Mucosa of rectum (tissue), 2 donors: ENCODE measurements around the gene FBXL17.
"Not testable (repeated sequence)": the region's sequence is repeated elsewhere in the genome, so short reads cannot be mapped to it uniquely, and the experiment has no call there.

Source experiments
- H3K27ac ChIP-seq, 2 donors: one replicate each; pipeline ENCODE4 v1.7.0; 2013; ENCODE audit warnings: inconsistent platforms in 2 of 2, low read depth in 2 of 2, low read length in 2 of 2
- H3K27me3 ChIP-seq, 2 donors: one replicate each; pipeline ENCODE4 v1.7.0; 2013; ENCODE audit warnings: low read length in 2 of 2; ENCODE audit not compliant: control insufficient read depth in 2 of 2, insufficient read depth in 2 of 2
- H3K36me3 ChIP-seq, 2 donors: one replicate each; pipeline ENCODE4 v1.7.0; 2013; ENCODE audit warnings: low read length in 2 of 2; ENCODE audit not compliant: control insufficient read depth in 2 of 2, insufficient read depth in 2 of 2
- H3K4me1 ChIP-seq, 2 donors: one replicate each; pipeline ENCODE4 v1.7.0; 2013; ENCODE audit warnings: low read length in 2 of 2, mild to moderate bottlenecking in 1 of 2; ENCODE audit not compliant: control insufficient read depth in 2 of 2, insufficient read depth in 2 of 2
- H3K4me3 ChIP-seq, 2 donors: one replicate each; pipeline ENCODE4 v1.7.0; 2013; ENCODE audit warnings: low read length in 2 of 2
- H3K9ac ChIP-seq, 2 donors: one replicate each; pipeline ENCODE4 v1.7.0; 2013; ENCODE audit warnings: low read length in 2 of 2, low read depth in 1 of 2, mild to moderate bottlenecking in 1 of 2
- H3K9me3 ChIP-seq, 2 donors: one replicate each; pipeline ENCODE4 v1.7.0; 2013; ENCODE audit warnings: low read length in 2 of 2; ENCODE audit not compliant: control insufficient read depth in 2 of 2
- donor health status: healthy.
- donor health status: Normal muscosa, but diverticular disease.

Gene FBXL17

DNA sequence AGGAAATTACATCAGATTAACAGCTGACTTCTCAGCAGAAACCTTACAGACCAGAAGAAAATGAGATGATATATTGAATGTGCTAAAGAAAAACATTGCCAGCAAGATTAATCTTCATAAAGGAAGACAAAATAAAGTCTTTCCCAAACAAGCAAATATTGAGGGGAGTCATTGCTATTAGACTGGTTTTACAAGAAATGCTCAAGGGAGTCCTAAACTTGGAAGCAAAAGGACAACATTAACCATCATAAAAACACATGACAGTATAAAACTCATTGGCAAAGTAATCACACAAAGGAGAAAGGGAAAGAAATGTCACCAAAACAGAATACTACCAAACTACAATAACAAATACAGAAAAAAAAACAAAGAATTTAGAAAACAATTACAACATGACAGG is 101.7 kb downstream of the FBXL17 start:
- H3K9me3 ChIP-seq, result no peaks in the 10 kb centered on the region

DNA sequence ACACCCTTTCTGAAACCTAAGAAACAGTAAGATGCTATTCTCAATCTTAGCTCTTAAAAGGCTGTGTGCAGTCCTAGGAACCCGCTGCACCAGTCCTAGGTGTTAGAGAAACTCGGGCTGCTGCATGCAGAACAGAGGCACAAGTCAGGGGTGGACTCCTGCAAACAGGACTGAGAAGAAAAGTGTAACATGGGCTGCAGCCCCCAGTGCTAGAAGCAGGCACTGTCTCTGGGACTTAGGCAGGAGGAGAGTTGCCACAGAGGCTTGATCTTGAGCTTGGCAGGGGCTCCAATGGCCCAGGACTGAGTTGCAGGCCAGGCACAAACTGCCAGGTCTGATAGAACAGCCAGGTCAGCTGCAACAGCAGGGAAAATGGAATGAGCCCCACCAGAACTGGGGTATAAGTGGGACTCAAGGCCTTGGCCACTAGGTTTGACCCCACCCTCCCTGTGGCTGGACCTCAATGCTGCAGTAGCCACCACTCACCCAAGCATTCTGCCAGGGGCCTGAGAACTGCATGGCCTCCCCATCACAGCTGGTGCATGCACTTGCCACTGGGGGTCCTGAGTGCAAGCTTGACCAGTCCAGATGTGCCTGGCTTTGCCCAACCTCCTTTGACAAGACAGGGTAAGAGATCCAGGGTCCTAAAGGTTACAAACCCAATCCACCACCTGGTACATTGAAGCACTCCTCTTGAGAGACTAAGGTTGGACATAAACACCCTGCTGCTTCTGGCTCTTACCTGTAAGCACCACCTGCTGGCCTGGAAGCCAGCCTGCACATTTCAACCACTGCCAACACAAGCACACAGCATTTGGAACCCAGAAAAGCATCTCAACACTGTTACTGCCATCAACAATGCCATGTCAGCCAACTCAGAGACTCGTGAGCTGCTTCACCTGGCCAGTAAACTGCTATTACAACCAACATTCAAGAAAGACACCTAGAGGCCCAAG is 103.3 kb downstream of the FBXL17 start:
- Histone ChIP-seq H3K9me3 (no peaks in the 10 kb centered on the region), H3K27ac (no peak overlapping the region), H3K4me1 (peaks cover 0 to 3% of the 10 kb centered on the region in 2 donors), H3K36me3 (no peaks in the 10 kb centered on the region), H3K27me3 (no peaks in the 10 kb centered on the region), H3K4me3 (no peak overlapping the region), H3K9ac (no peak overlapping the region)

More for the DNA sequence above, 101.7 kb downstream of the FBXL17 start:
- no peak overlapping the region for H3K27ac ChIP-seq
- H3K36me3 ChIP-seq, result no peaks in the 10 kb centered on the region
- H3K4me3 ChIP-seq, result no peak overlapping the region
- no peaks in the 10 kb centered on the region for H3K27me3 ChIP-seq
- H3K4me1 ChIP-seq, result peaks cover 0 to 3% of the 10 kb centered on the region in 2 donors
- H3K9ac ChIP-seq, result no peak overlapping the region

DNA sequence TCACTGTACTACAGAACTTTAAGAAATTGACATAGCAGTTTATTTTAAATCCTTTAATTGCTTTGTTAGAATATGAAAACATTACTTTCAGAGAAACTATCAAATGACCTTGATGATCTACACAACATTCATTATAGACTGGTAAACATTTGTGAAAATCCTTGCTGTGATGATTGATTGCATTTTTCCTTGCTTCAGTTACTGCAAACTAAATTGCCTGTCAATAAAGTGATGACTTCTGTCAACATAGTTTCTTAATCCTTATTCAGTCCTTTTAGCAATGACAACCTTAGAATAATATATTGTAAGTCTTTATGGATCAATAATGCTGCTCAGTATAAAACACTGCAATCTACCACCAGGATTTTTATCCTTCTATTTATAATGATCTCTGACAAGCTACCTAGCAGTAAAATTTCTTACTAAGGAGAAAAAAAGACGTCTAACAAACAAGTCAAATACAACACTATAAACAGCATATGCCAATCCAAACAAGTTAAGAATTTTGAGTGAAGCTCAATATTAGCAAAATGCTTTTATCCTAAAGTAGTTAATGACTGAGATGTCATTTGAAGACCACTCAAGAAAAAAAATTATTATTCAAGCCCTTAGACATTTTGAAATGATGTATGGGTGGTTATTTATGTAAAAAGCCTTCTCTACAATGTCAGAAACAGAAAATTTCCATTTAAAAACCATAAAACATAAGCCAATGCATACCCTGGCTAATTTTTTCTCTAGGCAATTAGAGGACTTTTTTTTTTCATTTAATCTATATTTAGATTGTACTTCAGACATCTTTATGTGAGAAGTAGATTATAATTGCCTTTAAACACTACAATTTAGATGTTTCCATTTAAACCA is 105.5 kb downstream of the FBXL17 start:
- H3K9ac ChIP-seq, result no peak overlapping the region
- no peaks in the 10 kb centered on the region for H3K36me3 ChIP-seq
- H3K27ac ChIP-seq, result no peak overlapping the region
- no peaks in the 10 kb centered on the region for H3K9me3 ChIP-seq
- peaks cover 0 to 3% of the 10 kb centered on the region in 2 donors for H3K4me1 ChIP-seq
- no peaks in the 10 kb centered on the region for H3K27me3 ChIP-seq
- H3K4me3 ChIP-seq, result no peak overlapping the region

DNA sequence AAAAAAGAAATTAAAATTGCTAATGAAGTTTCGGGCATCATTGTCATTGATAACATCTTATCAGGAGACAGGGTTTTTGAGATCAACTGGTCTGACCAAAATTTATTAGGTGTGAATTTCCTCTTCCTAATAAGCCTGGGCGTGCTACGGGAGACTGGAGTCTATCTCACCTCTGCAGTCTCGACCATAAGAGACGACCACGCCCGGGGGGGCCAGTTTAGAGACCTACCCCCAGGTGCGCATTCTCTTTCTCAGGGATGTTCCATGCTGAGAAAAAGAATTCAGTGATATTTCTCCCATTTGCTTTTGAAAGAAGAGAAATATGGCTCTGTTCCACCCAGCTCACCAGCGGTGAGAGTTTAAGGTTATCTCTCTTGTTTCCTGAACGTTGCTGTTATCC is 107.8 kb downstream of the FBXL17 start:
- H3K36me3 ChIP-seq, H3K9ac ChIP-seq, H3K27ac ChIP-seq, H3K4me3 ChIP-seq, H3K4me1 ChIP-seq, H3K9me3 ChIP-seq, H3K27me3 ChIP-seq: not testable (repeated sequence)

DNA sequence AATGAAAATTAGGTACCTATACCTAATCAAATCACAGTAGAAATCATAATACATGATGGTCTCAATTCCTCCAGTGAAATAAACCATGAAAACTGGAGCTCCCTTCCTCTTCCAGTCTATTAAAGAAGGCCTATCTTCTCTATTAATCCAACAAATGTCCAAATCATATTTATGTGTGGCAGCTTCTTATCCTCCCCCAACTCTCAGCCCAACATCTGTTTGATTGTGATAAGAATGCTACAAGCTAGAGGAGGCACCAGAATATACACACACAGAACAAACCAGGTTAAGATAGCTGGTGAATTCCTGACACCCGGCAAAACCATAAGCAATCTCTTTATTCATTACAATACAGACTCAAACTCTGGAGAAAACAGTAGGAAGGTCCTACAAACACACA is 110.8 kb downstream of the FBXL17 start:
- Histone ChIP-seq H3K36me3 (no peaks in the 10 kb centered on the region), H3K4me3 (no peak overlapping the region)

DNA sequence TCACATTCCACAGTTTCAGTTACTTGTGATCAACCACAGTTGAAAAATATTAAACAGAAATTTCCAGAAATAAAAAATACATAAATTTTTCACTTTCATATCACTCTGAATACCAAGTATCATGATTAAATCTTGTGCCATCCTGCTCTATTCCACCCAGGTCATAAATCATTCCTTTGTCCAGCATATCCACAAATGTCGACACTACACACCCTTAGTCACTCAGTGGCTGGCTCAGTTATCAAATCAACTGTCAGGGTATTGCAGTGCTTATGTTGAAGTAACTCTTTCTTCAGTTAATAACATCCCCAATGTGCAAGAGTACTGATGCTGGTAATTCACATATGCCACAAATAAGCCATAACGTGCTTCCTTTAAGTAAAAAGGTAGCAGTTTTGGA is 115.7 kb downstream of the FBXL17 start:
- no peak overlapping the region for H3K9ac ChIP-seq
- H3K9me3 ChIP-seq, result no peaks in the 10 kb centered on the region
- H3K27ac ChIP-seq, result no peak overlapping the region
- no peaks in the 10 kb centered on the region for H3K27me3 ChIP-seq
- H3K4me3 ChIP-seq, result no peak overlapping the region
- no peaks in the 10 kb centered on the region for H3K36me3 ChIP-seq
- no peaks in the 10 kb centered on the region for H3K4me1 ChIP-seq

More for the DNA sequence above, 110.8 kb downstream of the FBXL17 start:
- no peaks in the 10 kb centered on the region for H3K4me1 ChIP-seq
- H3K27ac ChIP-seq, result no peak overlapping the region
- no peak overlapping the region for H3K9ac ChIP-seq
- no peaks in the 10 kb centered on the region for H3K9me3 ChIP-seq
- H3K27me3 ChIP-seq, result no peaks in the 10 kb centered on the region

DNA sequence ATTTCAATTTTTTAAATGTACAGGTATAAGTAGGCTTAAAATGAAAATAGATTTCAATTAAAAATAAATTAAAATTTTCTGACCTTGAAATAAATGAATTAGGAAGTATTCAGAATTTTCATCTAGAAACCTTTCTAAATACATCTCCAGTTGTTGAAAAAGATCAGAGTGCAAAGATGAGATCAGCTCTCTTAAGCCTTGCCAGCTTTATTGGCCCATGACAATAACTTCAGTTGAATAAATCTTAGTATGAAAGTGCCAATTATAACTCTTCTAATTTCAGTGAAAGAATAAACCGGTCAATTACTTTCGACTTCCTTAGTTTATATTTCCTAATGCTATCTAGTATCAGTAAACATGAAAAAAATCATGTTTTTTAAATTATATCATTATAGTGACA is 117.4 kb downstream of the FBXL17 start:
- no peak overlapping the region for H3K4me3 ChIP-seq
- no peak overlapping the region for H3K27ac ChIP-seq

DNA sequence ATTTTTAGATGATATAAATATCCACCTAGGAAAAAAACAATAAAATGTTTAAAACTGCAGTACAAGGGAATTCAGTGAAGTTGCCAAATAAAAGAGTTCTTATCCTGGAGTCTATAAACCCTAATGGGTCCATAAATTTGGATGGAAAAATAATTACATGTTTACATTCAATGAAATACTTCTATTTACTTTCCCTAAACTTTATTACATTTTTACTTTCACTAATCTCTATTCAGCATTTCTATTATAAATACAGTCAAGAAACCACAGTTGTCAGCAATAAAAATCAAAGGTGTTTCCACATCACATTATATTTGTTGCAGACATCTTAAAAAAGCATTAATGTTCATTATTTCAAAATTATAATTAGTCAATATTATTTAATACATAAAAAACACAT is 118.6 kb downstream of the FBXL17 start:
- no peak overlapping the region for H3K9ac ChIP-seq
- H3K36me3 ChIP-seq, result no peaks in the 10 kb centered on the region
- H3K9me3 ChIP-seq, result no peaks in the 10 kb centered on the region
- H3K4me3 ChIP-seq, result no peak overlapping the region
- no peaks in the 10 kb centered on the region for H3K27me3 ChIP-seq
- peaks cover 2% of the 10 kb centered on the region in 2 donors for H3K4me1 ChIP-seq
- no peak overlapping the region for H3K27ac ChIP-seq

More for the DNA sequence above, 117.4 kb downstream of the FBXL17 start:
- Histone ChIP-seq H3K4me1 (peaks cover 2% of the 10 kb centered on the region in 2 donors), H3K36me3 (no peaks in the 10 kb centered on the region), H3K9me3 (no peaks in the 10 kb centered on the region), H3K9ac (no peak overlapping the region), H3K27me3 (no peaks in the 10 kb centered on the region)

DNA sequence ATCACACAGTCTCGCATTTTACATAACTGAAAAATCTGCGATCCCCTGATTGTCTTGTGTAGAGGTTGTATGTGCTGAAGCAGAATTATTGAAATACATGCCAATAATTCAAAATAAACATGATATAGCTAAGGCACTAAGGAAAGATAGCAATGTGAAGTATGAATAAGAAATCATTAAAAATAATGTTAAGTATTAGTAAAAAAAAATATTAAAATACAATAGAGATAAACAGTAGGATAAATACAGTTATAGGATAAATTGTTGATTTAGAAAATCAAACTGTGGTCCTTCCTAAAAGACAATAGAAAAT is 121.1 kb downstream of the FBXL17 start:
- H3K36me3 ChIP-seq, result no peaks in the 10 kb centered on the region
- H3K4me1 ChIP-seq, result peaks cover 2% of the 10 kb centered on the region in 2 donors
- H3K9me3 ChIP-seq, result no peaks in the 10 kb centered on the region
- no peak overlapping the region for H3K4me3 ChIP-seq
- H3K9ac ChIP-seq, result no peak overlapping the region
- H3K27me3 ChIP-seq, result no peaks in the 10 kb centered on the region
- H3K27ac ChIP-seq, result no peak overlapping the region
